ENCODE measurements around the gene GLOD4.

GLOD4 gene

GRCh38 chr17:784143-784542 is 2.1 kb upstream of the GLOD4 start:
- DNase-seq (ENCODE audit: low spot score) = no peak
- TF ChIP-seq CTCF (IDR thresholded peaks at IDR 0.05; ENCODE audit: extremely low read depth, missing control alignments) = no peak

GRCh38 chr17:778096-778495 is 4.0 kb downstream of the GLOD4 start:
- DNase-seq (ENCODE audit: low spot score) = no peak
- TF ChIP-seq CTCF (IDR thresholded peaks at IDR 0.05; ENCODE audit: extremely low read depth, missing control alignments) = no peak

GRCh38 chr17:774313-774584 is 7.8 kb downstream of the GLOD4 start:
- no peak for TF ChIP-seq CTCF (IDR thresholded peaks at IDR 0.05; ENCODE audit: extremely low read depth, missing control alignments)
- DNase-seq (ENCODE audit: low spot score) = no peak

GRCh38 chr17:773467-774312 is 8.4 kb downstream of the GLOD4 start:
- TF ChIP-seq CTCF (IDR thresholded peaks at IDR 0.05; ENCODE audit: extremely low read depth, missing control alignments) = no peak
- DNase-seq (ENCODE audit: low spot score) = no peak

GRCh38 chr17:773016-773415 is 9.1 kb downstream of the GLOD4 start:
- TF ChIP-seq CTCF (IDR thresholded peaks at IDR 0.05; ENCODE audit: extremely low read depth, missing control alignments) = no peak
- DNase-seq (ENCODE audit: low spot score) = no peak

- no peak for DNase-seq (ENCODE audit: low spot score)
- no peak for TF ChIP-seq CTCF (IDR thresholded peaks at IDR 0.05; ENCODE audit: extremely low read depth, missing control alignments)
Observed at GRCh38 chr17:767076-767475, 15.0 kb downstream of the GLOD4 start.

GRCh38 chr17:760371-760770 is 21.7 kb downstream of the GLOD4 start:
- no peak for DNase-seq (ENCODE audit: low spot score)

More at GRCh38 chr17:760371-760770, 21.7 kb downstream of the GLOD4 start:
- no peak for TF ChIP-seq CTCF (IDR thresholded peaks at IDR 0.05; ENCODE audit: extremely low read depth, missing control alignments)
